SU-DHL-6 (cell line): ENCODE data around the gene LRRC56.

Experiments
- H2AFZ ChIP-seq: fragments of 200-600 bp; sonication (generic); 2 replicates; pipeline ENCODE4 v1.6.1; 2014; ENCODE audit warnings: low read depth, mild to moderate bottlenecking, moderate library complexity, mixed read lengths, antibody characterized with exemption, low read length; ENCODE audit not compliant: severe bottlenecking
- H3F3A ChIP-seq: fragments of 200-600 bp; shearing (Covaris generic); 2 replicates; pipeline ENCODE4 v1.6.0; 2016; ENCODE audit warnings: antibody characterized with exemption, mild to moderate bottlenecking; ENCODE audit not compliant: insufficient read depth
- H3K27ac ChIP-seq: fragments of 200-600 bp; sonication (generic); 2 replicates; pipeline ENCODE4 v1.5.1; 2016; ENCODE audit warnings: low read depth, mild to moderate bottlenecking, low read length, moderate library complexity, mixed read lengths
- H3K27me3 ChIP-seq: fragments of 200-600 bp; sonication (generic), shearing (Covaris generic); 2 replicates; pipeline ENCODE4 v1.6.0; 2014; ENCODE audit warnings: mild to moderate bottlenecking, low read length
- H3K36me3 ChIP-seq: fragments of 200-600 bp; sonication (generic); 2 replicates; pipeline ENCODE4 v1.6.1; 2014; ENCODE audit warnings: mild to moderate bottlenecking, low read length, mixed read lengths
- H3K4me2 ChIP-seq: fragments of 300-600, 200-600 bp; shearing (Covaris generic), sonication (generic); 2 replicates; pipeline ENCODE4 v1.6.0; 2014; ENCODE audit warnings: low read length, low read depth, mild to moderate bottlenecking; ENCODE audit not compliant: poor library complexity, severe bottlenecking
- H3K4me3 ChIP-seq: fragments of 200-600 bp; sonication (generic); 2 replicates; pipeline ENCODE4 v1.5.1; 2014; ENCODE audit warnings: antibody characterized with exemption, low read length, mild to moderate bottlenecking, mixed read lengths; ENCODE audit not compliant: insufficient read depth, poor library complexity, severe bottlenecking
- H3K79me2 ChIP-seq: fragments of 200-600 bp; sonication (generic); 2 replicates; pipeline ENCODE4 v1.6.1; 2014; ENCODE audit warnings: mild to moderate bottlenecking, low read length, moderate library complexity; ENCODE audit not compliant: insufficient read depth
- H3K9ac ChIP-seq: fragments of 200-600 bp; sonication (generic); 2 replicates; pipeline ENCODE4 v1.7.0; 2014; ENCODE audit warnings: mild to moderate bottlenecking, low read length
- H3K9me2 ChIP-seq: fragments of 200-600 bp; sonication (generic); replicated peaks from 2 replicates; pipeline ENCODE4 v1.6.1; 2014; ENCODE audit warnings: low read length; ENCODE audit not compliant: insufficient read depth
- H3K9me3 ChIP-seq: fragments of 200-600 bp; sonication (generic); 2 replicates; pipeline ENCODE4 v1.6.1; 2014; ENCODE audit warnings: low read length, mixed read lengths; ENCODE audit not compliant: insufficient read depth
- H4K20me1 ChIP-seq: fragments of 200-600 bp; sonication (generic); 2 replicates; pipeline ENCODE4 v1.6.1; 2014; ENCODE audit warnings: low read depth, mild to moderate bottlenecking, antibody characterized with exemption, low read length, moderate library complexity, mixed read lengths
- CTCF ChIP-seq: fragments of 200-600 bp; sonication (generic); IDR thresholded peaks from one replicate; pipeline ENCODE4 v1.5.1; 2017; ENCODE audit warnings: antibody characterized with exemption, mild to moderate bottlenecking, low read length, moderate library complexity; ENCODE audit not compliant: insufficient read depth, poor library complexity, severe bottlenecking
- EZH2phosphoT487 ChIP-seq: fragments of 200-600 bp; sonication (generic), shearing (Covaris generic); conservative IDR thresholded peaks from 2 replicates; pipeline ENCODE4 v1.6.1; 2018; ENCODE audit warnings: mild to moderate bottlenecking, antibody characterized with exemption, low read length, moderate library complexity, mixed read lengths

Gene LRRC56

GRCh38 chr11:529728-530411 is 7.5 kb upstream of the LRRC56 start:
- Histone ChIP-seq H4K20me1 (no peaks in the 10 kb centered on the region), H3K9me3 (no peaks in the 10 kb centered on the region), H3F3A (no peaks in the 10 kb centered on the region), H3K27ac (no peak overlapping the region), H3K36me3 (no peaks in the 10 kb centered on the region), H3K9me2 (no peaks in the 10 kb centered on the region), H3K27me3 (no peaks in the 10 kb centered on the region), H2AFZ (no peak overlapping the region), H3K4me2 (no peak overlapping the region), H3K9ac (no peak overlapping the region), H3K79me2 (peaks cover 11% of the 10 kb centered on the region), H3K4me3 (no peak overlapping the region)
- TF ChIP-seq CTCF = no peak
- no peak for TF ChIP-seq EZH2phosphoT487

- peaks cover 12% of the 10 kb centered on the region for H3K79me2 ChIP-seq
- H3K27ac ChIP-seq = no peak overlapping the region
- no peak overlapping the region for H2AFZ ChIP-seq
- H3K36me3 ChIP-seq = no peaks in the 10 kb centered on the region
- H3K27me3 ChIP-seq = no peaks in the 10 kb centered on the region
- no peak overlapping the region for H3K9ac ChIP-seq
- peaks cover 3% of the 10 kb centered on the region for H3F3A ChIP-seq
- TF ChIP-seq CTCF (no peak), EZH2phosphoT487 (no peak)
- no peak overlapping the region for H3K4me3 ChIP-seq
- no peaks in the 10 kb centered on the region for H4K20me1 ChIP-seq
- no peaks in the 10 kb centered on the region for H3K9me2 ChIP-seq
- no peaks in the 10 kb centered on the region for H3K9me3 ChIP-seq
- no peak overlapping the region for H3K4me2 ChIP-seq
Observed at GRCh38 chr11:530960-531831, 6.1 kb upstream of the LRRC56 start.

- no peak overlapping the region for H3K4me3 ChIP-seq
- no peaks in the 10 kb centered on the region for H3K36me3 ChIP-seq
- TF ChIP-seq EZH2phosphoT487 (no peak), CTCF (no peak)
- peaks cover 11% of the 10 kb centered on the region for H3F3A ChIP-seq
- no peak overlapping the region for H3K9ac ChIP-seq
- H3K27me3 ChIP-seq = no peaks in the 10 kb centered on the region
- H3K9me3 ChIP-seq = no peaks in the 10 kb centered on the region
- no peak overlapping the region for H2AFZ ChIP-seq
- H3K27ac ChIP-seq = no peak overlapping the region
- H3K79me2 ChIP-seq = peaks cover 12% of the 10 kb centered on the region
- no peaks in the 10 kb centered on the region for H3K9me2 ChIP-seq
- H3K4me2 ChIP-seq = no peak overlapping the region
- H4K20me1 ChIP-seq = no peaks in the 10 kb centered on the region
Observed at GRCh38 chr11:531919-532526, 5.3 kb upstream of the LRRC56 start.
